Lower leg skin (tissue), 4 donors: ENCODE results near the gene SYNPO2. TPM values are rescaled to one million over a fixed set of nuclear protein-coding genes. Genes with fewer than 3 reads are reported as not detected.

Source experiments
- DNase-seq, 2 donors: peaks; one replicate each; pipeline ENCODE4 v3.0.0-alpha.2; 2019; ENCODE audit warnings: low spot score in 2 of 2
- H3K4me3 ChIP-seq: fragments of 200-600 bp; sonication (generic); 2 replicates; pipeline ENCODE4 v1.5.1; 2017; ENCODE audit warnings: mild to moderate bottlenecking, low read depth; ENCODE audit not compliant: poor library complexity, severe bottlenecking
- CTCF ChIP-seq, 3 donors: fragments of 450-650 bp; IDR thresholded peaks; one replicate each; pipeline ENCODE4 v1.5.1; 2016; ENCODE audit warnings: antibody characterized with exemption in 3 of 3, mild to moderate bottlenecking in 3 of 3, moderate library complexity in 2 of 3
- POLR2A ChIP-seq, 2 donors: fragments of 450-650 bp; IDR thresholded peaks; one replicate each; pipeline ENCODE4 v1.6.1; 2016 to 2017; ENCODE audit warnings: antibody characterized with exemption in 2 of 2, mild to moderate bottlenecking in 1 of 2, moderate library complexity in 1 of 2
- WGBS, 2 donors: methylation state at CpG; one replicate each; pipeline ENCODE4 v1.1.5; 2018; 5-methylcytosine and 5-hydroxymethylcytosine counted together
- intact Hi-C: fragments of 100-400 bp; cut with DNase I; formaldehyde crosslinking; loops from one replicate; pipeline ENCODE4 v1.15.0; 2023; ENCODE audit warnings: low total_unique reads
- total RNA-seq, 4 donors: library from RNA; depleted of rRNA; stranded (reverse); fragments of >200 nt; gene quantifications; one replicate each; pipeline ENCODE4 v1.1.0, GENCODE V29; 2016

The SYNPO2 gene
- total RNA-seq, 4 donors from 2014 or later = 13.3 to 38.5 (median 16.1) TPM

GRCh38 chr4:119031218-119031617 is 142.6 kb downstream of the SYNPO2 start:
- WGBS, 2 donors = 91 to 93% methylated on average over 11 of the region's 11 CpGs
- H3K4me3 ChIP-seq = no peak overlapping the region
- intact Hi-C loops = no loop called here
- TF ChIP-seq POLR2A (IDR thresholded peaks at IDR 0.05) = no peak
- no peak for TF ChIP-seq CTCF (IDR thresholded peaks at IDR 0.05)
- DNase-seq = no peak

GRCh38 chr4:119032921-119033685 is 144.4 kb downstream of the SYNPO2 start:
- intact Hi-C loops = no loop called here
- WGBS, 2 donors = 75 to 79% methylated on average over 6 of the region's 6 CpGs
- H3K4me3 ChIP-seq = no peak overlapping the region
- DNase-seq = no peak
- TF ChIP-seq CTCF (IDR thresholded peaks at IDR 0.05) = no peak
- TF ChIP-seq POLR2A (IDR thresholded peaks at IDR 0.05) = no peak

GRCh38 chr4:119034276-119035008 is 145.8 kb downstream of the SYNPO2 start:
- no peak overlapping the region for H3K4me3 ChIP-seq
- 62 to 75% methylated on average over 4 of the region's 4 CpGs for WGBS, 2 donors
- no peak for DNase-seq
- TF ChIP-seq POLR2A (IDR thresholded peaks at IDR 0.05) (no peak), CTCF (IDR thresholded peaks at IDR 0.05) (no peak)
- intact Hi-C loops = no loop called here

GRCh38 chr4:119035951-119036737 is 147.5 kb downstream of the SYNPO2 start:
- TF ChIP-seq POLR2A (IDR thresholded peaks at IDR 0.05) (no peak), CTCF (IDR thresholded peaks at IDR 0.05) (no peak)
- intact Hi-C loops = no loop called here
- 81 to 86% methylated on average over 8 of the region's 8 CpGs for WGBS, 2 donors

GRCh38 chr4:119037709-119038108 is 149.1 kb downstream of the SYNPO2 start:
- no peak for DNase-seq
- intact Hi-C loops = no loop called here
- no peak for TF ChIP-seq POLR2A (IDR thresholded peaks at IDR 0.05)
- TF ChIP-seq CTCF (IDR thresholded peaks at IDR 0.05) = no peak
- 56 to 65% methylated on average over 1 of the region's 1 CpG for WGBS, 2 donors
- no peak overlapping the region for H3K4me3 ChIP-seq

More at GRCh38 chr4:119035951-119036737, 147.5 kb downstream of the SYNPO2 start:
- no peak for DNase-seq
- no peak overlapping the region for H3K4me3 ChIP-seq
